HepG2 (cell line): ENCODE data around the gene BCAT1. TPM values are rescaled to one million over a fixed set of nuclear protein-coding genes. Genes with fewer than 3 reads are reported as not detected.

Source experiments
- ATAC-seq: fragments of 200-7000 bp; cut with Tn5 transposase; 3 replicates; pipeline ENCODE4 v1.9.1; 2020; ENCODE audit warnings: mild to moderate bottlenecking, moderate library complexity
- BruUV-seq: library from RNA; stranded (reverse); fragments of 400-500 nt; replicated peaks from 2 replicates; lab custom pipeline; 2021; lab: Mats Ljungman, UMichigan
- CTCF ChIA-PET: fragments of 300-600 bp; formaldehyde crosslinking; extraction: SDS; loops from one replicate; lab custom pipeline; 2021; ENCODE audit warnings: low total read pairs, inconsistent platforms, low intra/inter-chr PET ratio; lab: Yijun Ruan, JAX
- POLR2A ChIA-PET: fragments of 350-600 bp; sonication (Branson Sonifier 250); formaldehyde crosslinking; loops from one replicate; lab custom pipeline; 2020; ENCODE audit warnings: antibody characterized with exemption, inconsistent platforms; lab: Yijun Ruan, JAX
- DNase-seq: peaks from one replicate; pipeline ENCODE4 v3.0.0-alpha.2; 2015; ENCODE audit warnings: low spot score
- FAIRE-seq: peaks from 3 replicates; lab custom pipeline; 2011; peaks lifted over from hg19 to GRCh38; lab: Jason Lieb, UNC
- H2AFZ ChIP-seq: one replicate; pipeline ENCODE4 v1.6.1; 2011; ENCODE audit warnings: low read length, inconsistent platforms
- H3K27ac ChIP-seq: fragments of 300-600 bp; 3 replicates; pipeline ENCODE4 v1.8.0; 2011; ENCODE audit warnings: mixed run types, mild to moderate bottlenecking, mixed read lengths, low read length, inconsistent platforms; ENCODE audit not compliant: insufficient read depth; ENCODE audit errors: extremely low read length
- H3K27me3 ChIP-seq, 2 experiments: fragments of 200-600 bp in 1 of 2; 2 replicates in 1 of 2; 3 replicates in 1 of 2; pipeline versions ENCODE4 v1.6.0 to v1.8.0; 2011; ENCODE audit warnings: low read length in 2 of 2, mild to moderate bottlenecking in 2 of 2, moderate library complexity in 2 of 2, inconsistent platforms in 1 of 2; ENCODE audit not compliant: insufficient read depth in 2 of 2, control insufficient read depth in 1 of 2
- H3K36me3 ChIP-seq, 2 experiments: fragments of 200-600 bp in 1 of 2; replicated peaks in 1 of 2; 2 replicates in 1 of 2; 3 replicates in 1 of 2; pipeline versions ENCODE4 v1.5.1 to v1.8.0; 2011; ENCODE audit warnings: low read length in 2 of 2, inconsistent platforms in 1 of 2; ENCODE audit not compliant: insufficient read depth in 2 of 2, control insufficient read depth in 1 of 2
- H3K4me1 ChIP-seq: 2 replicates; pipeline ENCODE4 v1.5.1; 2012; ENCODE audit warnings: low read length, inconsistent platforms; ENCODE audit not compliant: insufficient read depth
- H3K4me2 ChIP-seq: 2 replicates; pipeline ENCODE4 v1.6.0; 2011; ENCODE audit warnings: low read depth, low read length, inconsistent platforms
- H3K4me3 ChIP-seq, 3 experiments: fragments of 200-600 bp in 1 of 3; sonication (generic), shearing (Covaris generic) in 1 of 3; replicated peaks in 1 of 3; 2 replicates each; pipeline ENCODE4 v1.5.1; 2011 to 2016; ENCODE audit warnings: low read length in 3 of 3, inconsistent platforms in 2 of 3, low read depth in 2 of 3, mild to moderate bottlenecking in 2 of 3, control low read depth in 1 of 3, mixed read lengths in 1 of 3; ENCODE audit not compliant: insufficient read depth in 1 of 3
- H3K79me2 ChIP-seq: one replicate; pipeline ENCODE4 v1.6.1; 2011; ENCODE audit warnings: low read length, inconsistent platforms; ENCODE audit not compliant: insufficient read depth
- H3K9ac ChIP-seq: 2 replicates; pipeline ENCODE4 v1.6.0; 2011; ENCODE audit warnings: mild to moderate bottlenecking, low read depth, low read length, inconsistent platforms; ENCODE audit not compliant: insufficient read depth
- H3K9me3 ChIP-seq: 2 replicates; pipeline ENCODE4 v1.5.1; 2012; ENCODE audit warnings: mild to moderate bottlenecking, low read length
- H4K20me1 ChIP-seq: 2 replicates; pipeline ENCODE4 v1.6.0; 2011; ENCODE audit warnings: inconsistent platforms, mild to moderate bottlenecking, low read length, moderate library complexity; ENCODE audit not compliant: insufficient read depth
- BORCS8-MEF2B ChIP-seq: sonication (generic); formaldehyde crosslinking; IDR thresholded peaks from 2 replicates; pipeline ENCODE4 v1.8.0; 2022; ENCODE audit warnings: mild to moderate bottlenecking, missing genetic modification reagents
- EEA1 ChIP-seq: sonication (generic); formaldehyde crosslinking; IDR thresholded peaks from 2 replicates; pipeline ENCODE4 v1.5.1; 2020; ENCODE audit warnings: mild to moderate bottlenecking, missing genetic modification reagents, borderline replicate concordance
- GLI4 ChIP-seq: sonication (generic); formaldehyde crosslinking; IDR thresholded peaks from 2 replicates; pipeline ENCODE4 v1.5.1; 2020; ENCODE audit warnings: missing genetic modification reagents, mild to moderate bottlenecking, moderate library complexity, borderline replicate concordance
- NR2F6 ChIP-seq, 2 experiments: IDR thresholded peaks; 2 replicates each; pipeline ENCODE4 v1.6.1; 2016; ENCODE audit warnings: antibody characterized with exemption in 1 of 2, mild to moderate bottlenecking in 1 of 2
- PTBP1 ChIP-seq: fragments of 200-400 bp; formaldehyde crosslinking; IDR thresholded peaks from 2 replicates; pipeline ENCODE4 v1.6.1; 2018; ENCODE audit warnings: low read length, low read depth; ENCODE audit not compliant: poor library complexity, severe bottlenecking
- SRY ChIP-seq: sonication (generic); formaldehyde crosslinking; IDR thresholded peaks from 2 replicates; pipeline ENCODE4 v1.8.0; 2022; ENCODE audit warnings: mild to moderate bottlenecking, missing genetic modification reagents
- ZNF343 ChIP-seq: sonication (generic); formaldehyde crosslinking; IDR thresholded peaks from 2 replicates; pipeline ENCODE4 v1.4.0; 2020; ENCODE audit warnings: mild to moderate bottlenecking, missing genetic modification reagents
- ZNF530 ChIP-seq: sonication (generic); formaldehyde crosslinking; IDR thresholded peaks from 2 replicates; pipeline ENCODE4 v1.5.0; 2020; ENCODE audit warnings: low read depth, mild to moderate bottlenecking, missing genetic modification reagents
- ZZZ3 ChIP-seq: sonication (generic); formaldehyde crosslinking; IDR thresholded peaks from 2 replicates; pipeline ENCODE4 v1.4.0; 2020; ENCODE audit warnings: missing genetic modification reagents, mild to moderate bottlenecking, borderline replicate concordance
- WGBS: methylation state at CpG from one replicate; pipeline ENCODE4 v1.1.6; 2017; ENCODE audit warnings: low lambda C conversion rate; 5-methylcytosine and 5-hydroxymethylcytosine counted together
- in situ Hi-C: cut with HindIII; loops from 2 replicates; pipeline ENCODE4 v1.10.0; 2017; ENCODE audit warnings: low pct_unique_long_range_greater_than_20kb; ENCODE audit not compliant: extremely low pct_ligation_motif_present
- intact Hi-C: fragments of 100-400 bp; cut with micrococcal nuclease; formaldehyde crosslinking; loops from one replicate; pipeline ENCODE4 v1.10.0; 2022; ENCODE audit not compliant: unreplicated experiment
- polyA plus RNA-seq, 8 experiments: library from polyadenylated mRNA; depleted of rRNA in 3 of 8; stranded (reverse) in 7 of 8; unstranded in 1 of 8; fragments of >200 nt; fragmentation: Illumina TruSeq in 4 of 8; extraction: Trizol in 4 of 8; gene quantifications; 2 replicates each; pipeline versions ENCODE4 v1.2.1 to v1.2.3, GENCODE V29; 2011 to 2016; ENCODE audit warnings: low read depth in 4 of 8, missing spikeins in 1 of 8, mixed read lengths in 1 of 8; ENCODE audit not compliant: insufficient read depth in 1 of 8
- total RNA-seq, 5 experiments: library from RNA; depleted of rRNA; stranded (reverse); fragments of >200 nt; fragmentation: Illumina TruSeq; extraction: Trizol; gene quantifications; 2 replicates each; pipeline ENCODE4 v1.2.3, GENCODE V29; 2016; ENCODE audit warnings: low read depth in 1 of 5
- TF ChIP-seq, protein P1 (sequence below): sonication (generic); formaldehyde crosslinking; IDR thresholded peaks from 2 replicates; pipeline ENCODE4 v1.4.0; 2020; ENCODE audit warnings: missing genetic modification reagents
- TF ChIP-seq, protein P2 (sequence below): sonication (generic); formaldehyde crosslinking; IDR thresholded peaks from 2 replicates; pipeline ENCODE4 v1.4.0; 2020; ENCODE audit warnings: missing genetic modification reagents; ENCODE audit errors: not compliant biosample characterization
- TF ChIP-seq, protein P3 (sequence below): sonication (generic); formaldehyde crosslinking; IDR thresholded peaks from 2 replicates; pipeline ENCODE4 v1.8.1; 2022; ENCODE audit warnings: mild to moderate bottlenecking, missing genetic modification reagents
- TF ChIP-seq, protein P4 (sequence below): sonication (generic); formaldehyde crosslinking; IDR thresholded peaks from 2 replicates; pipeline ENCODE4 v1.4.0; 2020; ENCODE audit warnings: mild to moderate bottlenecking, missing genetic modification reagents
- TF ChIP-seq, protein P5 (sequence below): IDR thresholded peaks from 2 replicates; pipeline ENCODE4 v1.6.1; 2016; ENCODE audit warnings: low read depth, control low read depth

BCAT1 gene
- total and polyA plus RNA-seq, 2 of the 13 experiments (the other 11 are each of a cell fraction or from before 2014, with no cell fraction given), result 8.0 to 75.5 TPM

DNA sequence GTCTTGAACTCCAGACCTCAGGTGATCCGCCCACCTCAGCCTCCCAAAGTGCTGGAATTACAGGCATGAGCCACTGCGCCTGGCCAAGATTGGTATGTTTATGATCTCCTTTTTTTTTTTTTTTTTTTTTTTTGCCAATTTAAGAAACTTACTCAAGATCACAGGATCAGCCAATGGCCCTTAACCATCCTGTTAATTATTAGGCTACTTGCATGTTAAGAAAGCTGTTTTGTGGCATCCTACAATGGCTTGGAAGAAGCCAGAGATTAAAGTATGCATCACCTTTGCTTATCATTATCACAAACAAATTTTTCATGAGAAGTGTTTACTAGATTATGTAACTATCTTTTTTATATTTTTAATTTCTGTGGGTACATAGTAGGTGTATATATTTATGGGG is 140.2 kb downstream of the BCAT1 start:
- in situ Hi-C loops, result no loop called here
- FAIRE-seq (no peak), ATAC-seq (no peak), DNase-seq (no peak)
- H3K27ac ChIP-seq, result no peak overlapping the region
- no peak overlapping the region for H3K4me2 ChIP-seq
- 95% methylated on average over 2 of the region's 2 CpGs for WGBS
- no peaks in the 10 kb centered on the region for H3K9me3 ChIP-seq
- H3K79me2 ChIP-seq, result no peaks in the 10 kb centered on the region
- no peak overlapping the region for H3K4me3 ChIP-seq
- H3K36me3 ChIP-seq, result no peaks in the 10 kb centered on the region
- BruUV-seq, result no TSS peak
- ChIA-PET CTCF (no interaction called here), POLR2A (no interaction called here)
- no peaks in the 10 kb centered on the region for H3K27me3 ChIP-seq
- no peak overlapping the region for H2AFZ ChIP-seq
- no peak overlapping the region for H3K9ac ChIP-seq
- intact Hi-C loops, result no loop called here
- H3K4me1 ChIP-seq, result no peaks in the 10 kb centered on the region
- no peaks in the 10 kb centered on the region for H4K20me1 ChIP-seq
- TF ChIP-seq BORCS8-MEF2B (CRISPR knock-in tag), result no peak
- no peak for TF ChIP-seq SRY (CRISPR knock-in tag)
- TF ChIP-seq, protein P1, sequence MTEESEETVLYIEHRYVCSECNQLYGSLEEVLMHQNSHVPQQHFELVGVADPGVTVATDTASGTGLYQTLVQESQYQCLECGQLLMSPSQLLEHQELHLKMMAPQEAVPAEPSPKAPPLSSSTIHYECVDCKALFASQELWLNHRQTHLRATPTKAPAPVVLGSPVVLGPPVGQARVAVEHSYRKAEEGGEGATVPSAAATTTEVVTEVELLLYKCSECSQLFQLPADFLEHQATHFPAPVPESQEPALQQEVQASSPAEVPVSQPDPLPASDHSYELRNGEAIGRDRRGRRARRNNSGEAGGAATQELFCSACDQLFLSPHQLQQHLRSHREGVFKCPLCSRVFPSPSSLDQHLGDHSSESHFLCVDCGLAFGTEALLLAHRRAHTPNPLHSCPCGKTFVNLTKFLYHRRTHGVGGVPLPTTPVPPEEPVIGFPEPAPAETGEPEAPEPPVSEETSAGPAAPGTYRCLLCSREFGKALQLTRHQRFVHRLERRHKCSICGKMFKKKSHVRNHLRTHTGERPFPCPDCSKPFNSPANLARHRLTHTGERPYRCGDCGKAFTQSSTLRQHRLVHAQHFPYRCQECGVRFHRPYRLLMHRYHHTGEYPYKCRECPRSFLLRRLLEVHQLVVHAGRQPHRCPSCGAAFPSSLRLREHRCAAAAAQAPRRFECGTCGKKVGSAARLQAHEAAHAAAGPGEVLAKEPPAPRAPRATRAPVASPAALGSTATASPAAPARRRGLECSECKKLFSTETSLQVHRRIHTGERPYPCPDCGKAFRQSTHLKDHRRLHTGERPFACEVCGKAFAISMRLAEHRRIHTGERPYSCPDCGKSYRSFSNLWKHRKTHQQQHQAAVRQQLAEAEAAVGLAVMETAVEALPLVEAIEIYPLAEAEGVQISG (CRISPR knock-in tag), result no peak
- TF ChIP-seq EEA1 (CRISPR knock-in tag), result no peak
- TF ChIP-seq, protein P2, sequence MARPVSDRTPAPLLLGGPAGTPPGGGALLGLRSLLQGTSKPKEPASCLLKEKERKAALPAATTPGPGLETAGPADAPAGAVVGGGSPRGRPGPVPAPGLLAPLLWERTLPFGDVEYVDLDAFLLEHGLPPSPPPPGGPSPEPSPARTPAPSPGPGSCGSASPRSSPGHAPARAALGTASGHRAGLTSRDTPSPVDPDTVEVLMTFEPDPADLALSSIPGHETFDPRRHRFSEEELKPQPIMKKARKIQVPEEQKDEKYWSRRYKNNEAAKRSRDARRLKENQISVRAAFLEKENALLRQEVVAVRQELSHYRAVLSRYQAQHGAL (CRISPR knock-in tag), result no peak
- TF ChIP-seq ZZZ3, result no peak
- TF ChIP-seq, protein P3, sequence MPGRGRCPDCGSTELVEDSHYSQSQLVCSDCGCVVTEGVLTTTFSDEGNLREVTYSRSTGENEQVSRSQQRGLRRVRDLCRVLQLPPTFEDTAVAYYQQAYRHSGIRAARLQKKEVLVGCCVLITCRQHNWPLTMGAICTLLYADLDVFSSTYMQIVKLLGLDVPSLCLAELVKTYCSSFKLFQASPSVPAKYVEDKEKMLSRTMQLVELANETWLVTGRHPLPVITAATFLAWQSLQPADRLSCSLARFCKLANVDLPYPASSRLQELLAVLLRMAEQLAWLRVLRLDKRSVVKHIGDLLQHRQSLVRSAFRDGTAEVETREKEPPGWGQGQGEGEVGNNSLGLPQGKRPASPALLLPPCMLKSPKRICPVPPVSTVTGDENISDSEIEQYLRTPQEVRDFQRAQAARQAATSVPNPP (CRISPR knock-in tag), result no peak
- TF ChIP-seq PTBP1, result no peak
- TF ChIP-seq GLI4 (CRISPR knock-in tag), result no peak
- no peak for TF ChIP-seq ZNF343
- no peak for TF ChIP-seq NR2F6 (IDR thresholded peaks at IDR 0.05)
- TF ChIP-seq NR2F6 (CRISPR knock-in tag; IDR thresholded peaks at IDR 0.05), result no peak
- no peak for TF ChIP-seq ZNF530 (CRISPR knock-in tag)
- TF ChIP-seq, protein P4, sequence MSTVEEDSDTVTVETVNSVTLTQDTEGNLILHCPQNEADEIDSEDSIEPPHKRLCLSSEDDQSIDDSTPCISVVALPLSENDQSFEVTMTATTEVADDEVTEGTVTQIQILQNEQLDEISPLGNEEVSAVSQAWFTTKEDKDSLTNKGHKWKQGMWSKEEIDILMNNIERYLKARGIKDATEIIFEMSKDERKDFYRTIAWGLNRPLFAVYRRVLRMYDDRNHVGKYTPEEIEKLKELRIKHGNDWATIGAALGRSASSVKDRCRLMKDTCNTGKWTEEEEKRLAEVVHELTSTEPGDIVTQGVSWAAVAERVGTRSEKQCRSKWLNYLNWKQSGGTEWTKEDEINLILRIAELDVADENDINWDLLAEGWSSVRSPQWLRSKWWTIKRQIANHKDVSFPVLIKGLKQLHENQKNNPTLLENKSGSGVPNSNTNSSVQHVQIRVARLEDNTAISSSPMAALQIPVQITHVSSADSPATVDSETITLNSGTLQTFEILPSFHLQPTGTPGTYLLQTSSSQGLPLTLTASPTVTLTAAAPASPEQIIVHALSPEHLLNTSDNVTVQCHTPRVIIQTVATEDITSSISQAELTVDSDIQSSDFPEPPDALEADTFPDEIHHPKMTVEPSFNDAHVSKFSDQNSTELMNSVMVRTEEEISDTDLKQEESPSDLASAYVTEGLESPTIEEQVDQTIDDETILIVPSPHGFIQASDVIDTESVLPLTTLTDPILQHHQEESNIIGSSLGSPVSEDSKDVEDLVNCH, result no peak
- TF ChIP-seq, protein P5, sequence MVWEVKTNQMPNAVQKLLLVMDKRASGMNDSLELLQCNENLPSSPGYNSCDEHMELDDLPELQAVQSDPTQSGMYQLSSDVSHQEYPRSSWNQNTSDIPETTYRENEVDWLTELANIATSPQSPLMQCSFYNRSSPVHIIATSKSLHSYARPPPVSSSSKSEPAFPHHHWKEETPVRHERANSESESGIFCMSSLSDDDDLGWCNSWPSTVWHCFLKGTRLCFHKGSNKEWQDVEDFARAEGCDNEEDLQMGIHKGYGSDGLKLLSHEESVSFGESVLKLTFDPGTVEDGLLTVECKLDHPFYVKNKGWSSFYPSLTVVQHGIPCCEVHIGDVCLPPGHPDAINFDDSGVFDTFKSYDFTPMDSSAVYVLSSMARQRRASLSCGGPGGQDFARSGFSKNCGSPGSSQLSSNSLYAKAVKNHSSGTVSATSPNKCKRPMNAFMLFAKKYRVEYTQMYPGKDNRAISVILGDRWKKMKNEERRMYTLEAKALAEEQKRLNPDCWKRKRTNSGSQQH (CRISPR knock-in tag), result no peak
